A549 (cell line): ENCODE measurements around the gene ROR2. TPM values are rescaled to one million over a fixed set of nuclear protein-coding genes. Genes with fewer than 3 reads are reported as not detected.

ENCODE experiments used
- ATAC-seq, 2 experiments: fragments of 200-7000 bp in 1 of 2; fragments of >200 bp in 1 of 2; cut with Nextera tagmentation in 1 of 2; cut with Tn5 transposase in 1 of 2; 3 replicates each; pipeline versions ENCODE4 v1.8.0 to v1.9.1; 2018 to 2020; ENCODE audit warnings: mild to moderate bottlenecking in 1 of 2, moderate library complexity in 1 of 2
- CTCF ChIA-PET: fragments of 300-600 bp; sonication (Branson Sonifier 250); formaldehyde crosslinking; extraction: SDS; loops from one replicate; lab custom pipeline; 2021; ENCODE audit warnings: antibody characterized with exemption, inconsistent platforms; lab: Yijun Ruan, JAX
- POLR2A ChIA-PET: fragments of 350-600 bp; formaldehyde crosslinking; extraction: SDS; loops from one replicate; lab custom pipeline; 2021; ENCODE audit warnings: antibody characterized with exemption, inconsistent platforms; lab: Yijun Ruan, JAX
- DNase-seq, 2 experiments: peaks; one replicate each; pipeline versions ENCODE4 v3.0.0 to v3.0.0-alpha.2; 2011 to 2016; ENCODE audit warnings: low read depth in 1 of 2, low spot score in 1 of 2
- FAIRE-seq: peaks from 2 replicates; lab custom pipeline; 2011; peaks lifted over from hg19 to GRCh38; lab: Jason Lieb, UNC
- H3K27ac ChIP-seq, 2 experiments: fragments of >200 bp; sonication (Bioruptor Twin); formaldehyde crosslinking; 3 replicates each; pipeline ENCODE4 v1.5.1; 2016 to 2017
- H3K4me1 ChIP-seq: fragments of >200 bp; sonication (Bioruptor Twin); formaldehyde crosslinking; 3 replicates; pipeline ENCODE4 v1.6.1; 2016
- H3K4me2 ChIP-seq: fragments of >200 bp; sonication (Bioruptor Twin); formaldehyde crosslinking; 3 replicates; pipeline ENCODE4 v1.6.1; 2016
- H3K4me3 ChIP-seq: fragments of >200 bp; sonication (Bioruptor Twin); formaldehyde crosslinking; 3 replicates; pipeline ENCODE4 v1.5.1; 2016
- H3K9me3 ChIP-seq: fragments of >200 bp; sonication (Bioruptor Twin); formaldehyde crosslinking; 3 replicates; pipeline ENCODE4 v1.6.1; 2016
- BCL3 ChIP-seq: fragments of >200 bp; sonication (Bioruptor Twin); formaldehyde crosslinking; IDR thresholded peaks from 3 replicates; pipeline ENCODE4 v1.6.1; 2016
- CBX2 ChIP-seq: fragments of 200-600 bp; sonication (generic); IDR thresholded peaks from 2 replicates; pipeline ENCODE4 v1.6.1; 2016; ENCODE audit warnings: low read depth, mild to moderate bottlenecking, borderline replicate concordance
- CEBPB ChIP-seq, 2 experiments: fragments of >200 bp in 1 of 2; sonication (Bioruptor Twin) in 1 of 2; formaldehyde crosslinking in 1 of 2; IDR thresholded peaks; 2 replicates each; pipeline ENCODE4 v1.6.1; 2012 to 2016
- CHD2 ChIP-seq: fragments of 150-350 bp; IDR thresholded peaks from 2 replicates; pipeline ENCODE4 v1.6.1; 2014; ENCODE audit warnings: low read length; ENCODE audit not compliant: partially characterized antibody
- E2F6 ChIP-seq: IDR thresholded peaks from 2 replicates; pipeline ENCODE4 v1.6.1; 2012; ENCODE audit warnings: low read depth, borderline replicate concordance
- EHF ChIP-seq: fragments of 250-450 bp; sonication (Bioruptor Pico); IDR thresholded peaks from 2 replicates; pipeline ENCODE4 v1.5.0; 2020; ENCODE audit warnings: mild to moderate bottlenecking
- EHMT2 ChIP-seq: fragments of 200-600 bp; sonication (generic); IDR thresholded peaks from 2 replicates; pipeline ENCODE4 v1.6.1; 2016; ENCODE audit warnings: antibody characterized with exemption, low read depth, mild to moderate bottlenecking, moderate library complexity
- EP300 ChIP-seq, 2 experiments: fragments of >200 bp; sonication (Bioruptor Twin); formaldehyde crosslinking; IDR thresholded peaks; 2 replicates in 1 of 2; 3 replicates in 1 of 2; pipeline ENCODE4 v1.6.1; 2016 to 2017
- ESRRA ChIP-seq: fragments of 150-350 bp; IDR thresholded peaks from 2 replicates; pipeline ENCODE4 v1.6.1; 2014; ENCODE audit warnings: mild to moderate bottlenecking, low read length, borderline replicate concordance
- FOSB ChIP-seq: fragments of 250-450 bp; sonication (Bioruptor Pico); IDR thresholded peaks from 2 replicates; pipeline ENCODE4 v1.5.0; 2020; ENCODE audit warnings: mild to moderate bottlenecking, moderate library complexity
- FOSL2 ChIP-seq, 2 experiments: fragments of 450-650 bp in 1 of 2; fragments of >200 bp in 1 of 2; sonication (Bioruptor Twin) in 1 of 2; formaldehyde crosslinking; IDR thresholded peaks; 2 replicates each; pipeline versions ENCODE4 v1.5.0 to v1.6.1; 2016 to 2020; ENCODE audit warnings: mild to moderate bottlenecking in 1 of 2, moderate library complexity in 1 of 2
- HDAC2 ChIP-seq: fragments of 200-600 bp; sonication (generic); IDR thresholded peaks from 2 replicates; pipeline ENCODE4 v1.6.1; 2016
- HES2 ChIP-seq: fragments of >200 bp; sonication (Bioruptor Twin); formaldehyde crosslinking; IDR thresholded peaks from 2 replicates; pipeline ENCODE4 v1.6.1; 2016
- JUN ChIP-seq, 2 experiments: fragments of >200 bp; sonication (Bioruptor Twin); formaldehyde crosslinking; IDR thresholded peaks; 2 replicates in 1 of 2; 3 replicates in 1 of 2; pipeline ENCODE4 v1.6.1; 2016 to 2017
- KDM5A ChIP-seq: fragments of 200-600 bp; sonication (generic); IDR thresholded peaks from 2 replicates; pipeline ENCODE4 v1.6.1; 2016; ENCODE audit warnings: antibody characterized with exemption, mild to moderate bottlenecking
- MAZ ChIP-seq: fragments of 150-350 bp; IDR thresholded peaks from 2 replicates; pipeline ENCODE4 v1.6.1; 2014; ENCODE audit warnings: antibody characterized with exemption, low read depth, low read length, borderline replicate concordance
- MYC ChIP-seq: IDR thresholded peaks from 2 replicates; pipeline ENCODE4 v1.6.1; 2012; ENCODE audit warnings: mild to moderate bottlenecking, inconsistent platforms, low read length, improper control_type of control experiment, borderline replicate concordance
- POLR2A ChIP-seq: IDR thresholded peaks from 2 replicates; pipeline ENCODE4 v1.6.1; 2012; ENCODE audit warnings: mild to moderate bottlenecking, low read length
- POLR2AphosphoS2 ChIP-seq: conservative IDR thresholded peaks from 2 replicates; pipeline ENCODE4 v1.6.1; 2012; ENCODE audit warnings: low read length, improper control_type of control experiment, inconsistent platforms
- RAD21 ChIP-seq, 2 experiments: fragments of >200 bp in 1 of 2; sonication (Bioruptor Twin) in 1 of 2; formaldehyde crosslinking in 1 of 2; IDR thresholded peaks in 1 of 2; conservative IDR thresholded peaks in 1 of 2; 2 replicates in 1 of 2; 3 replicates in 1 of 2; pipeline ENCODE4 v1.6.1; 2012 to 2018; ENCODE audit warnings: inconsistent platforms in 1 of 2
- REST ChIP-seq: fragments of 200-600 bp; sonication (generic); IDR thresholded peaks from 2 replicates; pipeline ENCODE4 v1.6.1; 2016; ENCODE audit warnings: antibody characterized with exemption, mild to moderate bottlenecking, moderate library complexity
- RFX5 ChIP-seq: fragments of 450-650 bp; IDR thresholded peaks from 2 replicates; pipeline ENCODE4 v1.7.1; 2014; ENCODE audit warnings: antibody characterized with exemption, mild to moderate bottlenecking, moderate library complexity
- SMC3 ChIP-seq: fragments of >200 bp; sonication (Bioruptor Twin); formaldehyde crosslinking; IDR thresholded peaks from 3 replicates; pipeline ENCODE4 v1.6.1; 2018; ENCODE audit warnings: inconsistent platforms
- ZNF302 ChIP-seq: fragments of 250-450 bp; sonication (Bioruptor Pico); IDR thresholded peaks from 2 replicates; pipeline ENCODE4 v1.9.0; 2021; ENCODE audit warnings: inconsistent platforms, mild to moderate bottlenecking, moderate library complexity
- ZSCAN20 ChIP-seq: fragments of 250-450 bp; sonication (Bioruptor Pico); IDR thresholded peaks from 2 replicates; pipeline ENCODE4 v1.8.0; 2022; ENCODE audit warnings: mild to moderate bottlenecking, moderate library complexity
- WGBS: methylation state at CpG from one replicate; pipeline ENCODE4 v1.1.6; 2017; ENCODE audit errors: missing lambda C conversion rate; 5-methylcytosine and 5-hydroxymethylcytosine counted together
- polyA plus RNA-seq, 4 experiments: library from polyadenylated mRNA; depleted of rRNA in 3 of 4; stranded (reverse); fragments of >200 nt; fragmentation: RNase III in 1 of 4; extraction: RNeasy Plus Mini Kit Qiagen cat#74134 plus additional on column Dnase treatment in 1 of 4; gene quantifications; 2 replicates in 3 of 4; 3 replicates in 1 of 4; pipeline ENCODE4 v1.2.3, GENCODE V29; 2011 to 2017

The ROR2 gene
- polyA plus RNA-seq, 2 of the 4 experiments (the other 2 are of a cell fraction), result 0.12 to 0.53 TPM

- ATAC-seq (no peak), FAIRE-seq (no peak), DNase-seq (no peak)
- Histone ChIP-seq H3K4me2 (no peak overlapping the region), H3K9me3 (no peaks in the 10 kb centered on the region; the same call in 2 of the 3 replicates), H3K27ac (no peak overlapping the region), H3K4me1 (no peaks in the 10 kb centered on the region), H3K4me3 (no peak overlapping the region)
- WGBS, result 81% methylated on average over 4 of the region's 8 CpGs
- no peak for TF ChIP-seq MAZ
- TF ChIP-seq MYC, result no peak
- no peak for TF ChIP-seq FOSL2 (IDR thresholded peaks at IDR 0.05)
- no peak for TF ChIP-seq FOSL2 (CRISPR knock-in tag; IDR thresholded peaks at IDR 0.05)
- no peak for TF ChIP-seq HDAC2
- TF ChIP-seq RFX5, result no peak
- no peak for TF ChIP-seq SMC3
- no peak for TF ChIP-seq CBX2
- POLR2A ChIA-PET, result no interaction called here
- CTCF ChIA-PET, result no interaction called here
Measured at GRCh38 chr9:91817106-91817492, 132.9 kb downstream of the ROR2 start.

GRCh38 chr9:91816356-91816755, 133.7 kb downstream of the ROR2 start:
- 91% methylated on average over 5 of the region's 9 CpGs for WGBS
- no peaks in the 10 kb centered on the region for H3K4me1 ChIP-seq
- DNase-seq, result no peak
- H3K4me3 ChIP-seq, result no peak overlapping the region
- no peaks in the 10 kb centered on the region; the same call in 2 of the 3 replicates for H3K9me3 ChIP-seq
- no peak overlapping the region for H3K27ac ChIP-seq
- no peak overlapping the region for H3K4me2 ChIP-seq
- CTCF ChIA-PET, result no interaction called here
- no peak for TF ChIP-seq ESRRA
- no peak for TF ChIP-seq CHD2
- no peak for TF ChIP-seq CEBPB (IDR thresholded peaks at IDR 0.05)
- TF ChIP-seq, all 56 proteins: peak for 0
- POLR2A ChIA-PET, result no interaction called here
- FAIRE-seq (no peak), ATAC-seq (no peak)

GRCh38 chr9:91815896-91816295, 134.1 kb downstream of the ROR2 start:
- no peak for ATAC-seq

GRCh38 chr9:91814753-91815152, 135.3 kb downstream of the ROR2 start:
- TF ChIP-seq POLR2AphosphoS2, result no peak
- no peak for TF ChIP-seq BCL3
- no peak for TF ChIP-seq HES2
- TF ChIP-seq ZNF302 (CRISPR knock-in tag), result no peak
- no peak for TF ChIP-seq JUN (IDR thresholded peaks at IDR 0.05)
- no peak for TF ChIP-seq POLR2A
- TF ChIP-seq REST, result no peak
- no peak for TF ChIP-seq E2F6
- TF ChIP-seq, all 56 proteins: peak for 0
- no peak overlapping the region for H3K4me3 ChIP-seq
- H3K4me1 ChIP-seq, result no peaks in the 10 kb centered on the region
- ChIA-PET CTCF (interaction anchor here (1.5 kb wide), 1 partner anchor 39 kb away, joined by 4 read pairs; no protein-coding TSS in a partner anchor), POLR2A (no interaction called here)
- no peak overlapping the region for H3K4me2 ChIP-seq
- H3K9me3 ChIP-seq, result no peaks in the 10 kb centered on the region
- FAIRE-seq, result no peak
- H3K27ac ChIP-seq, result no peak overlapping the region
- WGBS, result 55% methylated on average over 8 of the region's 8 CpGs
- no peak for DNase-seq
- ATAC-seq, result no peak

More at GRCh38 chr9:91815896-91816295, 134.1 kb downstream of the ROR2 start:
- CTCF ChIA-PET, result no interaction called here
- POLR2A ChIA-PET, result no interaction called here
- TF ChIP-seq EHF (no peak), RAD21 (conservative IDR thresholded peaks at IDR 0.05 in 1 of 2, IDR thresholded peaks at IDR 0.05 in 1 of 2) (no peak), JUN (IDR thresholded peaks at IDR 0.05) (no peak), EHMT2 (no peak), ZSCAN20 (CRISPR knock-in tag) (no peak), EP300 (IDR thresholded peaks at IDR 0.05) (no peak), FOSB (CRISPR knock-in tag) (no peak), KDM5A (no peak), MYC (no peak)
- TF ChIP-seq, all 56 proteins: peak for 0
- Histone ChIP-seq H3K27ac (no peak overlapping the region), H3K4me1 (no peaks in the 10 kb centered on the region), H3K4me2 (no peak overlapping the region), H3K9me3 (no peaks in the 10 kb centered on the region), H3K4me3 (no peak overlapping the region)
- 75% methylated on average over 10 of the region's 10 CpGs for WGBS
- no peak for FAIRE-seq
- no peak for DNase-seq
